Measurements from ENCODE around the gene KANK2.

Gene KANK2

GRCh38 chr19:11237321-11237720 is 40.0 kb upstream of the KANK2 start:
- TF ChIP-seq CTCF (IDR thresholded peaks at IDR 0.05; ENCODE audit: low read depth, low read length) (no peak), MAX (IDR thresholded peaks at IDR 0.05; ENCODE audit: low read depth, low read length) (no peak), MYC (IDR thresholded peaks at IDR 0.05; ENCODE audit: low read depth, low read length) (no peak), POLR2A (IDR thresholded peaks at IDR 0.05; ENCODE audit: extremely low read depth, insufficient read length) (no peak)
- H3K4me3 ChIP-seq (ENCODE audit: low read depth, low read length), result no peak overlapping the region
- DNase-seq (ENCODE audit: low read depth), result no peak

- TF ChIP-seq CTCF (IDR thresholded peaks at IDR 0.05; ENCODE audit: low read depth, low read length), result no peak
- no peak for TF ChIP-seq MAX (IDR thresholded peaks at IDR 0.05; ENCODE audit: low read depth, low read length)
- TF ChIP-seq POLR2A (IDR thresholded peaks at IDR 0.05; ENCODE audit: extremely low read depth, insufficient read length), result no peak
- TF ChIP-seq MYC (IDR thresholded peaks at IDR 0.05; ENCODE audit: low read depth, low read length), result no peak
- no peak overlapping the region for H3K4me3 ChIP-seq (ENCODE audit: low read depth, low read length)
- no peak for DNase-seq (ENCODE audit: low read depth)
Observed at GRCh38 chr19:11236324-11237301, 39.3 kb upstream of the KANK2 start.

- DNase-seq (ENCODE audit: low read depth), result no peak
- TF ChIP-seq MYC (IDR thresholded peaks at IDR 0.05; ENCODE audit: low read depth, low read length) (no peak), POLR2A (IDR thresholded peaks at IDR 0.05; ENCODE audit: extremely low read depth, insufficient read length) (no peak), CTCF (IDR thresholded peaks at IDR 0.05; ENCODE audit: low read depth, low read length) (no peak), MAX (IDR thresholded peaks at IDR 0.05; ENCODE audit: low read depth, low read length) (no peak)
- H3K4me3 ChIP-seq (ENCODE audit: low read depth, low read length), result no peak overlapping the region
Observed at GRCh38 chr19:11234486-11235075, 37.2 kb upstream of the KANK2 start.

- no peak for DNase-seq (ENCODE audit: low read depth)
- TF ChIP-seq MAX (IDR thresholded peaks at IDR 0.05; ENCODE audit: low read depth, low read length), result no peak
- no peak for TF ChIP-seq POLR2A (IDR thresholded peaks at IDR 0.05; ENCODE audit: extremely low read depth, insufficient read length)
- no peak for TF ChIP-seq CTCF (IDR thresholded peaks at IDR 0.05; ENCODE audit: low read depth, low read length)
- no peak for TF ChIP-seq MYC (IDR thresholded peaks at IDR 0.05; ENCODE audit: low read depth, low read length)
- no peak overlapping the region for H3K4me3 ChIP-seq (ENCODE audit: low read depth, low read length)
Observed at GRCh38 chr19:11233073-11233472, 35.7 kb upstream of the KANK2 start.

GRCh38 chr19:11232555-11232954 is 35.2 kb upstream of the KANK2 start:
- H3K4me3 ChIP-seq (ENCODE audit: low read depth, low read length), result no peak overlapping the region
- TF ChIP-seq MAX (IDR thresholded peaks at IDR 0.05; ENCODE audit: low read depth, low read length) (no peak), CTCF (IDR thresholded peaks at IDR 0.05; ENCODE audit: low read depth, low read length) (no peak), POLR2A (IDR thresholded peaks at IDR 0.05; ENCODE audit: extremely low read depth, insufficient read length) (no peak), MYC (IDR thresholded peaks at IDR 0.05; ENCODE audit: low read depth, low read length) (no peak)
- no peak for DNase-seq (ENCODE audit: low read depth)

Measured in NB4 (cell line).